ENCODE results near the gene VOPP1.

Gene VOPP1

GRCh38 chr7:55423277-55423711 is 149.0 kb downstream of the VOPP1 start:
- Histone ChIP-seq H3K4me2 (ENCODE audit: low read length, poor library complexity, severe bottlenecking) (no peak overlapping the region), H2AFZ (ENCODE audit: low read depth, low read length) (no peak overlapping the region), H4K8ac (ENCODE audit: low read length) (no peak overlapping the region), H3K9ac (ENCODE audit: low read length) (no peak overlapping the region), H3K4me3 (ENCODE audit: insufficient read depth in 1 of 2, low read depth in 1 of 2, low read length in 2 of 2) (no peak overlapping the region), H3K9me3 (ENCODE audit: control insufficient read depth, low read length) (no peaks in the 10 kb centered on the region), H2BK5ac (ENCODE audit: low read depth, low read length, poor library complexity, severe bottlenecking) (no peak overlapping the region), H3K36me3 (ENCODE audit: control insufficient read depth in 1 of 2, insufficient read depth in 2 of 2, low read depth in 1 of 2, low read length in 2 of 2) (peaks cover 14 to 15% of the 10 kb centered on the region in 2 experiments), H2BK15ac (ENCODE audit: low read depth, poor library complexity, severe bottlenecking) (no peak overlapping the region), H2AK5ac (ENCODE audit: low read length, severe bottlenecking) (no peak overlapping the region), H3K4ac (ENCODE audit: low read depth in 1 of 2, low read length in 2 of 2) (no peak overlapping the region), H3K4me1 (ENCODE audit: control insufficient read depth, insufficient read depth, low read depth, low read length) (peaks cover 7% of the 10 kb centered on the region), H3K27me3 (ENCODE audit: control insufficient read depth in 1 of 2, insufficient read depth in 1 of 2, low read length in 2 of 2) (no peaks in the 10 kb centered on the region), H3K27ac (ENCODE audit: low read length, poor library complexity, severe bottlenecking) (no peak overlapping the region), H3K79me1 (replicated peaks; ENCODE audit: low read length, poor library complexity, severe bottlenecking) (peaks cover 2% of the 10 kb centered on the region), H3K18ac (ENCODE audit: low read depth in 1 of 2, low read length in 2 of 2) (no peak overlapping the region), H3K23ac (ENCODE audit: low read length in 2 of 2) (no peak overlapping the region), H2BK12ac (ENCODE audit: low read length in 2 of 2) (no peak overlapping the region), H2BK120ac (ENCODE audit: low read depth, low read length) (no peak overlapping the region), H4K91ac (ENCODE audit: low read length) (no peak overlapping the region), H3K14ac (ENCODE audit: low read length in 2 of 2) (no peak overlapping the region)
- WGBS = 59% methylated on average over 5 of the region's 5 CpGs
- DNase-seq = no peak
